ENCODE measurements around the gene IL31.

The IL31 gene

GRCh38 chr12:122174155-122174845, at the start of gene IL31:
Gene IL31, minus strand, starts transcription at chr12:122174221. Its CDS starts 49 bp downstream, at chr12:122174172.
- no peak for TF ChIP-seq CTCF (IDR thresholded peaks at IDR 0.05; ENCODE audit: low read depth, low read length)
- in situ Hi-C loops (cut with HindIII; ENCODE audit: low sequenced_read_pairs) = no loop called here
- no peak for DNase-seq (ENCODE audit: low read depth, low spot score)
- H3K4me3 ChIP-seq (ENCODE audit: low read depth, low read length) = no peak within 1 kb of the TSS

- no peak for TF ChIP-seq CTCF (IDR thresholded peaks at IDR 0.05; ENCODE audit: low read depth, low read length)
Observed at GRCh38 chr12:122216445-122216844, 42.4 kb upstream of the IL31 start.

GRCh38 chr12:122215771-122216170, 41.8 kb upstream of the IL31 start:
- in situ Hi-C loops (cut with HindIII; ENCODE audit: low sequenced_read_pairs) = no loop called here
- no peak overlapping the region for H3K4me3 ChIP-seq (ENCODE audit: low read depth, low read length)
- no peak for TF ChIP-seq CTCF (IDR thresholded peaks at IDR 0.05; ENCODE audit: low read depth, low read length)
- DNase-seq (ENCODE audit: low read depth, low spot score) = no peak

More at GRCh38 chr12:122216445-122216844, 42.4 kb upstream of the IL31 start:
- H3K4me3 ChIP-seq (ENCODE audit: low read depth, low read length) = no peak overlapping the region
- in situ Hi-C loops (cut with HindIII; ENCODE audit: low sequenced_read_pairs) = no loop called here
- no peak for DNase-seq (ENCODE audit: low read depth, low spot score)

- in situ Hi-C loops (cut with HindIII; ENCODE audit: low sequenced_read_pairs) = no loop called here
- no peak for TF ChIP-seq CTCF (IDR thresholded peaks at IDR 0.05; ENCODE audit: low read depth, low read length)
Observed at GRCh38 chr12:122208073-122208820, 34.2 kb upstream of the IL31 start.

GRCh38 chr12:122207391-122207790, 33.4 kb upstream of the IL31 start:
- DNase-seq (ENCODE audit: low read depth, low spot score) = no peak
- in situ Hi-C loops (cut with HindIII; ENCODE audit: low sequenced_read_pairs) = no loop called here
- H3K4me3 ChIP-seq (ENCODE audit: low read depth, low read length) = no peak overlapping the region
- no peak for TF ChIP-seq CTCF (IDR thresholded peaks at IDR 0.05; ENCODE audit: low read depth, low read length)

More at GRCh38 chr12:122208073-122208820, 34.2 kb upstream of the IL31 start:
- DNase-seq (ENCODE audit: low read depth, low spot score) = no peak
- H3K4me3 ChIP-seq (ENCODE audit: low read depth, low read length) = no peak overlapping the region

- no peak overlapping the region for H3K4me3 ChIP-seq (ENCODE audit: low read depth, low read length)
- TF ChIP-seq CTCF (IDR thresholded peaks at IDR 0.05; ENCODE audit: low read depth, low read length) = no peak
- in situ Hi-C loops (cut with HindIII; ENCODE audit: low sequenced_read_pairs) = no loop called here
- no peak for DNase-seq (ENCODE audit: low read depth, low spot score)
Observed at GRCh38 chr12:122206976-122207375, 33.0 kb upstream of the IL31 start.
